ENCODE measurements around the gene VWA3A. TPM values are rescaled to one million over a fixed set of nuclear protein-coding genes. Genes with fewer than 3 reads are reported as not detected.

Gene VWA3A
- total RNA-seq, 3 donors from 2014 or later (not counting 1 experiment from before 2014, with no cell fraction given): 0.28 to 0.39 (median 0.35) TPM

GRCh38 chr16:22184615-22184968 lies 92.3 kb downstream of the VWA3A start:
- intact Hi-C loops (cut with micrococcal nuclease): no loop called here

GRCh38 chr16:22186517-22186916 lies 94.2 kb downstream of the VWA3A start:
- no peak for DNase-seq
- Mint-ChIP-seq H3K27me3 (ENCODE audit: low read depth in 2 of 2) (no peaks in the 10 kb centered on the region), H3K9me3 (no peaks in the 10 kb centered on the region), H3K27ac (no peak overlapping the region), H3K36me3 (no peaks in the 10 kb centered on the region), H3K4me3 (no peak overlapping the region), H3K4me1 (peaks cover 26 to 36% of the 10 kb centered on the region in 2 donors)
- H3K27ac ChIP-seq (ENCODE audit: low read length): no peak overlapping the region
- intact Hi-C loops (cut with micrococcal nuclease): no loop called here
- TF ChIP-seq CTCF (IDR thresholded peaks at IDR 0.05): no peak
- H3K4me1 ChIP-seq (ENCODE audit: control insufficient read depth, insufficient read depth, low read length): peaks cover 23% of the 10 kb centered on the region
- no peak overlapping the region for H3K4me3 ChIP-seq (ENCODE audit: low read length)
- no peaks in the 10 kb centered on the region for H3K27me3 ChIP-seq (ENCODE audit: control insufficient read depth, insufficient read depth, low read length)
- H3K9me3 ChIP-seq (ENCODE audit: control insufficient read depth, insufficient read depth, low read length): no peaks in the 10 kb centered on the region
- ATAC-seq: no peak
- no peaks in the 10 kb centered on the region for H3K36me3 ChIP-seq (ENCODE audit: control insufficient read depth, insufficient read depth, low read length)
- WGBS (ENCODE audit: insufficient coverage): 93% methylated on average over 3 of the region's 3 CpGs

More at GRCh38 chr16:22184615-22184968, 92.3 kb downstream of the VWA3A start:
- Histone ChIP-seq H3K36me3 (ENCODE audit: control insufficient read depth, insufficient read depth, low read length) (no peaks in the 10 kb centered on the region), H3K27me3 (ENCODE audit: control insufficient read depth, insufficient read depth, low read length) (no peaks in the 10 kb centered on the region), H3K4me1 (ENCODE audit: control insufficient read depth, insufficient read depth, low read length) (peaks cover 16% of the 10 kb centered on the region), H3K27ac (ENCODE audit: low read length) (no peak overlapping the region), H3K9me3 (ENCODE audit: control insufficient read depth, insufficient read depth, low read length) (no peaks in the 10 kb centered on the region), H3K4me3 (ENCODE audit: low read length) (no peak overlapping the region)
- Mint-ChIP-seq H3K36me3 (no peaks in the 10 kb centered on the region), H3K9me3 (no peaks in the 10 kb centered on the region), H3K4me3 (no peak overlapping the region), H3K4me1 (peaks cover 17% of the 10 kb centered on the region in 2 donors), H3K27me3 (ENCODE audit: low read depth in 2 of 2) (peaks cover 0 to 3% of the 10 kb centered on the region in 2 donors), H3K27ac (no peak overlapping the region)
- no peak for TF ChIP-seq CTCF (IDR thresholded peaks at IDR 0.05)
- WGBS (ENCODE audit: insufficient coverage): 97% methylated on average over 6 of the region's 6 CpGs
- no peak for DNase-seq
- no peak for ATAC-seq

- WGBS (ENCODE audit: insufficient coverage): 92% methylated on average over 2 of the region's 2 CpGs
Observed at GRCh38 chr16:22188267-22188594, 95.9 kb downstream of the VWA3A start.

More at GRCh38 chr16:22188267-22188594, 95.9 kb downstream of the VWA3A start:
- intact Hi-C loops (cut with micrococcal nuclease): loop anchor here (1.0 kb wide), 1 partner anchor 187 kb away; the partner anchor contains the start of gene PDZD9
- Mint-ChIP-seq H3K4me1 (peaks cover 40 to 50% of the 10 kb centered on the region in 2 donors), H3K9me3 (no peaks in the 10 kb centered on the region), H3K27me3 (ENCODE audit: low read depth in 2 of 2) (no peaks in the 10 kb centered on the region), H3K4me3 (no peak overlapping the region), H3K36me3 (no peaks in the 10 kb centered on the region), H3K27ac (peak overlapping the region; percentile 91 to 98)
- DNase-seq (no peak), ATAC-seq (no peak)
- Histone ChIP-seq H3K4me1 (ENCODE audit: control insufficient read depth, insufficient read depth, low read length) (peaks cover 40% of the 10 kb centered on the region), H3K4me3 (ENCODE audit: low read length) (no peak overlapping the region), H3K27ac (ENCODE audit: low read length) (peak overlapping the region; percentile 99), H3K27me3 (ENCODE audit: control insufficient read depth, insufficient read depth, low read length) (no peaks in the 10 kb centered on the region), H3K36me3 (ENCODE audit: control insufficient read depth, insufficient read depth, low read length) (no peaks in the 10 kb centered on the region), H3K9me3 (ENCODE audit: control insufficient read depth, insufficient read depth, low read length) (no peaks in the 10 kb centered on the region)
- no peak for TF ChIP-seq CTCF (IDR thresholded peaks at IDR 0.05)

Measured in natural killer cell (primary cell).